ENCODE measurements around the gene TRAPPC3.

Gene TRAPPC3

GRCh38 chr1:36153476-36153875, 4.2 kb upstream of the TRAPPC3 start:
- no peak overlapping the region for H3K27ac ChIP-seq (ENCODE audit: low read depth, low read length)
- no peaks in the 10 kb centered on the region for H3K27me3 ChIP-seq (ENCODE audit: low read length)
- no peak for TF ChIP-seq EZH2phosphoT487 (conservative IDR thresholded peaks at IDR 0.05; ENCODE audit: low read length)
- TF ChIP-seq CTCF (IDR thresholded peaks at IDR 0.05; ENCODE audit: insufficient read depth, low read length, poor library complexity, severe bottlenecking): no peak
- H3F3A ChIP-seq (ENCODE audit: insufficient read depth): peaks cover 11% of the 10 kb centered on the region; the same call in 1 of the 2 replicates
- H3K4me3 ChIP-seq (ENCODE audit: insufficient read depth, low read length, poor library complexity, severe bottlenecking): no peak overlapping the region
- H3K79me2 ChIP-seq (ENCODE audit: insufficient read depth, low read length): peaks cover 30% of the 10 kb centered on the region
- no peaks in the 10 kb centered on the region for H3K9me2 ChIP-seq (replicated peaks; ENCODE audit: insufficient read depth, low read length)
- H3K9ac ChIP-seq (ENCODE audit: low read length): no peak overlapping the region
- H3K4me2 ChIP-seq (ENCODE audit: low read depth, low read length, poor library complexity, severe bottlenecking): no peak overlapping the region
- no peaks in the 10 kb centered on the region for H3K9me3 ChIP-seq (ENCODE audit: insufficient read depth, low read length)
- H2AFZ ChIP-seq (ENCODE audit: low read depth, low read length, severe bottlenecking): no peak overlapping the region
- no peaks in the 10 kb centered on the region for H3K36me3 ChIP-seq (ENCODE audit: low read length)
- H4K20me1 ChIP-seq (ENCODE audit: low read depth, low read length): no peaks in the 10 kb centered on the region

GRCh38 chr1:36151845-36152203, 2.5 kb upstream of the TRAPPC3 start:
- Histone ChIP-seq H3K79me2 (ENCODE audit: insufficient read depth, low read length) (peaks cover 28% of the 10 kb centered on the region), H3K9me3 (ENCODE audit: insufficient read depth, low read length) (no peaks in the 10 kb centered on the region), H3F3A (ENCODE audit: insufficient read depth) (peaks cover 6% of the 10 kb centered on the region; the same call in 1 of the 2 replicates), H3K9ac (ENCODE audit: low read length) (no peak overlapping the region), H3K36me3 (ENCODE audit: low read length) (no peaks in the 10 kb centered on the region), H3K4me3 (ENCODE audit: insufficient read depth, low read length, poor library complexity, severe bottlenecking) (no peak overlapping the region), H3K4me2 (ENCODE audit: low read depth, low read length, poor library complexity, severe bottlenecking) (peak overlapping the region; percentile 29), H3K27me3 (ENCODE audit: low read length) (no peaks in the 10 kb centered on the region), H3K9me2 (replicated peaks; ENCODE audit: insufficient read depth, low read length) (no peaks in the 10 kb centered on the region), H2AFZ (ENCODE audit: low read depth, low read length, severe bottlenecking) (no peak overlapping the region), H3K27ac (ENCODE audit: low read depth, low read length) (no peak overlapping the region), H4K20me1 (ENCODE audit: low read depth, low read length) (no peaks in the 10 kb centered on the region)
- TF ChIP-seq EZH2phosphoT487 (conservative IDR thresholded peaks at IDR 0.05; ENCODE audit: low read length) (no peak), CTCF (IDR thresholded peaks at IDR 0.05; ENCODE audit: insufficient read depth, low read length, poor library complexity, severe bottlenecking) (no peak)

GRCh38 chr1:36151134-36151844, 2.0 kb upstream of the TRAPPC3 start:
- Histone ChIP-seq H3K9me2 (replicated peaks; ENCODE audit: insufficient read depth, low read length) (no peaks in the 10 kb centered on the region), H3K9me3 (ENCODE audit: insufficient read depth, low read length) (no peaks in the 10 kb centered on the region), H2AFZ (ENCODE audit: low read depth, low read length, severe bottlenecking) (peak overlapping the region; percentile 76), H3K4me2 (ENCODE audit: low read depth, low read length, poor library complexity, severe bottlenecking) (peak overlapping the region; percentile 55), H4K20me1 (ENCODE audit: low read depth, low read length) (no peaks in the 10 kb centered on the region), H3K9ac (ENCODE audit: low read length) (peak overlapping the region; percentile 24; the same call in 1 of the 2 replicates), H3K79me2 (ENCODE audit: insufficient read depth, low read length) (peaks cover 27% of the 10 kb centered on the region), H3F3A (ENCODE audit: insufficient read depth) (peaks cover 6% of the 10 kb centered on the region; the same call in 1 of the 2 replicates), H3K27me3 (ENCODE audit: low read length) (no peaks in the 10 kb centered on the region), H3K27ac (ENCODE audit: low read depth, low read length) (peak overlapping the region; percentile 43), H3K36me3 (ENCODE audit: low read length) (no peaks in the 10 kb centered on the region), H3K4me3 (ENCODE audit: insufficient read depth, low read length, poor library complexity, severe bottlenecking) (no peak overlapping the region)
- TF ChIP-seq EZH2phosphoT487 (conservative IDR thresholded peaks at IDR 0.05; ENCODE audit: low read length) (no peak), CTCF (IDR thresholded peaks at IDR 0.05; ENCODE audit: insufficient read depth, low read length, poor library complexity, severe bottlenecking) (no peak)

Data from SU-DHL-6 (cell line).